ENCODE data around the gene TGFBI.

TGFBI gene

DNA sequence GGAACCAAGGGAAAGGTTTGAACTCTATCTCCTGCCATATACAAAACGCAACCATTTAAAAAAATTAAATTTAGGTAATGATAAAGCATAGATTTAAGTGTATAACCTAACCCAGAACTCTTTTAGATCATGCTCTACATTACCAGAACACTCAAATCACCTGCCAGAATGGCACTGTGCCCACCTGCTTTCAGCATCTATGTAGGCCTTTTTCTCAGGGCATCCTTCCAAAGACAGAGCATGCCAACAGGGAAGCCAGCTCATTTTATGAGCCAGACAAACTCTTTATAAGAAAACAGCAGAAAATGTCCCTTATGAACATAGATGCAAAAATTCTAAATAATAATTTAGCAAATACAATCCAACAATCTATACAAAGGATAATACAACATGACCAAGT is 55.9 kb downstream of the TGFBI start:
- Histone ChIP-seq H3K4me1 (peaks cover 0 to 26% (median 13%) of the 10 kb centered on the region in 4 donors), H3K27me3 (no peaks in the 10 kb centered on the region), H3K36me3 (no peaks in the 10 kb centered on the region), H3K27ac (no peak overlapping the region), H3K9me3 (no peaks in the 10 kb centered on the region), H3K4me3 (no peak overlapping the region)
- peak; percentile 66 to 81 for DNase-seq
- intact Hi-C loops (cut with DNase I; ENCODE audit: low total_unique reads), result loop anchor here (5.0 kb wide), 3 partner anchors 48 to 197 kb away; partner anchors contain the start of gene SMAD5
- TF ChIP-seq, protein P1, sequence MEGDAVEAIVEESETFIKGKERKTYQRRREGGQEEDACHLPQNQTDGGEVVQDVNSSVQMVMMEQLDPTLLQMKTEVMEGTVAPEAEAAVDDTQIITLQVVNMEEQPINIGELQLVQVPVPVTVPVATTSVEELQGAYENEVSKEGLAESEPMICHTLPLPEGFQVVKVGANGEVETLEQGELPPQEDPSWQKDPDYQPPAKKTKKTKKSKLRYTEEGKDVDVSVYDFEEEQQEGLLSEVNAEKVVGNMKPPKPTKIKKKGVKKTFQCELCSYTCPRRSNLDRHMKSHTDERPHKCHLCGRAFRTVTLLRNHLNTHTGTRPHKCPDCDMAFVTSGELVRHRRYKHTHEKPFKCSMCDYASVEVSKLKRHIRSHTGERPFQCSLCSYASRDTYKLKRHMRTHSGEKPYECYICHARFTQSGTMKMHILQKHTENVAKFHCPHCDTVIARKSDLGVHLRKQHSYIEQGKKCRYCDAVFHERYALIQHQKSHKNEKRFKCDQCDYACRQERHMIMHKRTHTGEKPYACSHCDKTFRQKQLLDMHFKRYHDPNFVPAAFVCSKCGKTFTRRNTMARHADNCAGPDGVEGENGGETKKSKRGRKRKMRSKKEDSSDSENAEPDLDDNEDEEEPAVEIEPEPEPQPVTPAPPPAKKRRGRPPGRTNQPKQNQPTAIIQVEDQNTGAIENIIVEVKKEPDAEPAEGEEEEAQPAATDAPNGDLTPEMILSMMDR (IDR thresholded peaks at IDR 0.05), result no peak

DNA sequence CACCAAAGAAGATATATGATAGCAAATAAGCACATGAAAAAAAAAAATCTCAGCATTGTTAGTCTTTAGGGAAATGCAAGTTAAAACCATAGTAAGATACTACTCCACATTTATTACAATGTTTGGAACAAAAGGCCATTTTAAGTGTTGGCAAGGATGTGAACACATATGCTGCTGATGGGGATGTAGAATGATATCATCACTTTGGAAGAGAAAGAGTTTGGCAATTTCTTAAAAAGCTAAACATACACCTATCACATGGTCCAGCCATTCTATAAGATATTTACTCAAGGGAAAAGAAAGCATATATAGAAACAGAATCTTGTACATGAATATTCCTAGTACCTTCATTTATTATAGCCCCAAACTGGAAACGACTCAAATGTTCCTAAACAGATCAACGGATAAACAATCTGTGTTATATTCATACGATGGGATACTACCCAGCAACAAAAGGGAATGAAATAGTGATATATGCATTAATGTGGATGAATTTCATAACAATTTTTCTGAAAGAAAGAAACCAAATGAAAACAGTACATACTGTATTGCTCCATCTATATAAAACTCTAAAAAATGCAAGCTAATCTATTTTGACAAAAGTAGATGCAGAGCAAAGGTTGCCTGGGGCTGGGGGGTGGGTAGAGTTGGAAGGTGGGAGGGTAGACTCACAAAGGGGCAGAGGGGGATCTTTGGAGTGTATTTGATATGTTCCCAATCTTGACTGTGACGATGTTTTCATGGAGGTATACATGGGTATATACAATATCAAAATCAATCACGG is 58.2 kb downstream of the TGFBI start:
- TF ChIP-seq, protein P1 (IDR thresholded peaks at IDR 0.05), result no peak
- H3K27ac ChIP-seq, result no peak overlapping the region
- H3K4me1 ChIP-seq, result peaks cover 0 to 23% (median 10%) of the 10 kb centered on the region in 4 donors
- DNase-seq, result no peak
- intact Hi-C loops (cut with DNase I; ENCODE audit: low total_unique reads), result no loop called here
- H3K4me3 ChIP-seq, result no peak overlapping the region
- H3K27me3 ChIP-seq, result no peaks in the 10 kb centered on the region
- no peaks in the 10 kb centered on the region for H3K36me3 ChIP-seq
- no peaks in the 10 kb centered on the region for H3K9me3 ChIP-seq

DNA sequence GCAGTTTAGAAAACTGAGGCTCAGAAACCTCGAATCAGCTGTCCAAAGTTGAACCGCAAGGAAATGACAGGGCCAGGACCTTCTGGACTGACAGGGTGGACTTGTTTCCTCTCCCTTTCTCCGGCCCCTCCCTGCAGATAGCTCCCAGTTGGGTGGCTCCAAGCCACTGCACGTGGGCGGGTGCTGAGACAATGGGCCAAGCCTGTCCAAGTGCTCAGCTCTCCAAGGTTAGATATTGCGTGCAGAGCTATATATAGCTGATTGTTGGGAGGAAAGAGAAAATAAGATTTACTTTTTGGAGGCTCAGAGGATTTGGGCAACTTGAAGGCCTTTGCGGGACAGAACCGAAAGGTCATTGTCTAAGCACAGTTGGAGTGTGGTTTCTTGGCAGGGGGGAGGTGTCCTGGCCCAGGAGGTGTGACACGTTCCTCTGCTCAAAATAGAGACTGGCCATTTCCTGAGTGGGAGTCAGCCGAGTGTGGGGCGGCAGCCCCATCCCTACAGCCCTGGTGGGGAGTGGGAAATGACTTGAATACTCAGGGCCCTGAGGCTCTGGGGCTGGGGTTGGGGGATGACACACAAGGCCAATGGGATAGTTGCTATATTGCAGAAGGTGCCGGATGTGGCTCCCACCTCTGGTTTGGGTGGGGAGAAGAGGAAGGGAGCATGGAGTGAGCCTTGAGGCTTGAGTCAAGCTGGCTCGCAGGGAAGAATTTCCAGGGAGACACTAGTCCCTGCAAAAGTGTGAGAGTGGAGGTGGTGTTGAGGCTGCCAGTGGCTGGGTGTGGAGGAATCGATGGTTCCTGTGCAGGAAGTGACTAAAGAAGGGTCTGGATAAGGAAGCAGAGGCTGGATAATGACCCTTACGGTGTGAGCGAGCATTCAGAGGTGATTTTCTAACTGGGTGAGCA is 59.4 kb downstream of the TGFBI start:
- intact Hi-C loops (cut with DNase I; ENCODE audit: low total_unique reads), result no loop called here
- TF ChIP-seq, protein P1 (IDR thresholded peaks at IDR 0.05), result no peak
- Histone ChIP-seq H3K36me3 (no peaks in the 10 kb centered on the region), H3K27ac (no peak overlapping the region), H3K4me1 (peaks cover 0 to 19% (median 9%) of the 10 kb centered on the region in 4 donors), H3K9me3 (no peaks in the 10 kb centered on the region), H3K27me3 (no peaks in the 10 kb centered on the region), H3K4me3 (no peak overlapping the region)
- peak; percentile 58 to 80 for DNase-seq

DNA sequence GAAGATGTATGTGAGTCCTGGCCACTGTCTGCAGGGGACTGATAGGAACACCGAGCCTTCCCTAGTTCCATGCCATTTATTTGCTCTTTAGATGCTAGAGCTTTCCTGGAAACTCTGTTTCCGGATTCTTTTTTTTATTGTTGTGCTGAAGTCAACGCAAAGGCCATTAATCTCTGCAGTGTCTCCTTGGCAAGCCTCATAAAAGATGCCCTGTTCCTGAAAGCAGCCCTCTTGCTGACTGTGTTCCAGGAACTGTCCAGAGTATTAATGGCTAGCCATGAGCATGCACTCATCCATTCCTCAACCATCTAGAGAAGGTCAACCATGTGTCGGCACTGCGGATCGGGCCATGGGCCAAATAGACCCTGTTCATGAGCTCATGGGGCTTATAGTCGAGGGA is 61.0 kb downstream of the TGFBI start:
- Histone ChIP-seq H3K9me3 (no peaks in the 10 kb centered on the region), H3K4me3 (no peak overlapping the region), H3K4me1 (peaks cover 0 to 15% (median 7%) of the 10 kb centered on the region in 4 donors), H3K36me3 (no peaks in the 10 kb centered on the region), H3K27ac (no peak overlapping the region), H3K27me3 (no peaks in the 10 kb centered on the region)
- intact Hi-C loops (cut with DNase I; ENCODE audit: low total_unique reads), result no loop called here
- no peak for DNase-seq
- TF ChIP-seq, protein P1 (IDR thresholded peaks at IDR 0.05), result no peak

DNA sequence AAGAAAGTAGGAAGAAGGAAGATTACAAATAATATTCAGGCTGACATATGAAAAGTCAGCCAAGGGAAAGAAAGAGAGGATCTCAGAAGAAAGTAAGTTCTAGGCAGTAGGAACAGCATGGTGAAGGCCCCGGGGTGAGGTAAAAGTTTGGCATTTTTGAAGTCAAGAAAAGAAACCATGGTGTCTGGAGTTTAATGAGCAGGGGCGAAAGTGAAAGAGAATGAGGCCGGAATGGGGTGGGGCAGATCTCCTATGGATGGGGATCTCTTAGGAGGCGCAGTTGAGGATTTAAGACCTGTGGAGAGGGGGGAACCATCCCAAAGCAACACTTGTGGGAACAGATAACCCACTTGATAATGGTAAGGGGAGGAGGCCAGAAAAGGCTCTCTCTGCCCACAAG is 61.5 kb downstream of the TGFBI start:
- no peaks in the 10 kb centered on the region for H3K27me3 ChIP-seq
- intact Hi-C loops (cut with DNase I; ENCODE audit: low total_unique reads), result no loop called here
- peaks cover 0 to 10% (median 4%) of the 10 kb centered on the region in 4 donors for H3K4me1 ChIP-seq
- H3K36me3 ChIP-seq, result no peaks in the 10 kb centered on the region
- no peak overlapping the region for H3K4me3 ChIP-seq
- no peak for DNase-seq
- TF ChIP-seq, protein P1 (IDR thresholded peaks at IDR 0.05), result no peak
- H3K9me3 ChIP-seq, result no peaks in the 10 kb centered on the region
- H3K27ac ChIP-seq, result no peak overlapping the region
